Erythroblast (primary cell): ENCODE measurements around the gene GNG4.

ENCODE experiments used
- GATA1 ChIP-seq: IDR thresholded peaks from 2 replicates; pipeline ENCODE4 v1.6.1; 2011; ENCODE audit warnings: low read depth, mild to moderate bottlenecking, control low read depth, low read length, moderate library complexity
- POLR2A ChIP-seq: IDR thresholded peaks from 2 replicates; pipeline ENCODE4 v1.6.1; 2011; ENCODE audit warnings: mild to moderate bottlenecking, low read length

DNA sequence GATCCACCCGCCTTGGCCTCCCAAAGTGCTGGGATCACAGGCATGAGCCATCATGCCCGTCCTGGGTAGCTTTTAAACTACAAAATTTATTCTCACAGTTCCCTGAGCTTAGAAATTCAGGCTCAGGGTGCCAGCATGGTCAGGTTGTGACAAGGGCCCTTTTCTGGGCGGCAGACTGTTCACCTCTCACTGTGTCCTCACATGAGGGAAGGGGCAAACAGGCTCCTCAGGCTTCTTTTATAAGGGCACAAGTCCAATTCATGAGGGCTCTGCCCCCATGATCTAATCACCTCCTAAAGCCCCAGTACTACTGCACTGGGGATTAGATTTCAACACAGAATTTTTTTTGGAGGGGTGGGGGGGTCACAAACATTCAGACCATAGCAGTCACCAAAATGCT is 36.8 kb downstream of the GNG4 start:
- TF ChIP-seq POLR2A (no peak), GATA1 (no peak)
